D721Med (cell line): ENCODE data around the gene CNGA2.

Source experiments
- DNase-seq: peaks from one replicate; pipeline ENCODE4 v3.0.0; 2011; ENCODE audit warnings: low spot score; ENCODE audit not compliant: insufficient read length
- FAIRE-seq: peaks from 2 replicates; lab custom pipeline; 2011; peaks lifted over from hg19 to GRCh38; lab: Jason Lieb, UNC
- TF ChIP-seq, protein P1 (sequence below): IDR thresholded peaks from 2 replicates; pipeline ENCODE4 v1.5.1; 2012; ENCODE audit warnings: mild to moderate bottlenecking, control low read depth; ENCODE audit not compliant: insufficient read depth; ENCODE audit errors: missing control alignments

The CNGA2 gene

DNA sequence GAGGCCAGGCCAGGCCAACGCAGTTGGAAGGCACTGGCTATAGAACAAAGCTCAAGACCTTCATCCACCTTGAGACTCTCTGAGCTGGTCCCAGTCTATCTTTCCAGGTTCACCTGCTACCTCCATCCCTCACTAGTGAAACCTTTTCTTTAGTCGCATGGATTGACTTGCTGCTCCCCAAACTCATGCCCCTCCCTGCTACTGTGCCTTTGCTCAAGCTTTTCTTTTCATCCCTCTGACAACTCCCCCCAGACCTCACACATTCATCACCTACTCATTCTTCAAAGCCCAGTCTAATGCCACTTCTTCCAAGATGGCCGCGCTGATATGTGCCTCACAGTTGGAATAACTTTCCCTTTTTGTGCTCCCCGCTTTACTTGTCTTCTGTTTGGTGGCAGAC, 58.0 kb downstream of the CNGA2 start:
- DNase-seq = no peak
- FAIRE-seq = no peak
- TF ChIP-seq, protein P1, sequence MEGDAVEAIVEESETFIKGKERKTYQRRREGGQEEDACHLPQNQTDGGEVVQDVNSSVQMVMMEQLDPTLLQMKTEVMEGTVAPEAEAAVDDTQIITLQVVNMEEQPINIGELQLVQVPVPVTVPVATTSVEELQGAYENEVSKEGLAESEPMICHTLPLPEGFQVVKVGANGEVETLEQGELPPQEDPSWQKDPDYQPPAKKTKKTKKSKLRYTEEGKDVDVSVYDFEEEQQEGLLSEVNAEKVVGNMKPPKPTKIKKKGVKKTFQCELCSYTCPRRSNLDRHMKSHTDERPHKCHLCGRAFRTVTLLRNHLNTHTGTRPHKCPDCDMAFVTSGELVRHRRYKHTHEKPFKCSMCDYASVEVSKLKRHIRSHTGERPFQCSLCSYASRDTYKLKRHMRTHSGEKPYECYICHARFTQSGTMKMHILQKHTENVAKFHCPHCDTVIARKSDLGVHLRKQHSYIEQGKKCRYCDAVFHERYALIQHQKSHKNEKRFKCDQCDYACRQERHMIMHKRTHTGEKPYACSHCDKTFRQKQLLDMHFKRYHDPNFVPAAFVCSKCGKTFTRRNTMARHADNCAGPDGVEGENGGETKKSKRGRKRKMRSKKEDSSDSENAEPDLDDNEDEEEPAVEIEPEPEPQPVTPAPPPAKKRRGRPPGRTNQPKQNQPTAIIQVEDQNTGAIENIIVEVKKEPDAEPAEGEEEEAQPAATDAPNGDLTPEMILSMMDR = no peak

DNA sequence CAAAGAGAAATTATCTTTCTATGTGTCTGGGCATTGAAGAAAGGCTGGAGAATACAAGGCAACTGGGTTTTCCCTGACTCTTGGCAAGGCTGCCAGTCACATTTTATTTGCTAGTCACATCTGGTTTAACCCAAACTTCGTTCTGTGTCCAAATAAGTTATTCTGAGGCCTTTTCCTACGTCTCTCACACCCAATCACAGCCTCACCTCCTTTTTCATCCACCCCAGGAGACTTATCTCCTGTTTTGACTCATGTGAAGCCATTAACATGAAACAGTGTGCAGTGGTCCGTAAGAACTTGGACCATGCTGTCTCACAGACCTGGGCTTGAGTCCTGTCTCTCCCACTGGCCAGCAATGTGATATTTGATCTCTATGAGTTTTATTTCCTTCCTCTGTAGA, 59.3 kb downstream of the CNGA2 start:
- FAIRE-seq (no peak), DNase-seq (no peak)
- TF ChIP-seq, protein P1 = no peak
